Measurements from ENCODE around the gene C17orf113.

Gene C17orf113

GRCh38 chr17:42087042-42087701, 36.8 kb upstream of the C17orf113 start:
- Histone ChIP-seq H3K9me3 (ENCODE audit: insufficient read depth, low read length, severe bottlenecking) (no peaks in the 10 kb centered on the region), H3K27ac (ENCODE audit: low read length) (no peak overlapping the region), H3K9ac (ENCODE audit: low read depth, low read length) (no peak overlapping the region), H3K4me3 (ENCODE audit: low read depth in 1 of 2, low read length in 2 of 2) (no peak overlapping the region), H3K36me3 (ENCODE audit: insufficient read depth, low read length) (no peaks in the 10 kb centered on the region), H3K27me3 (ENCODE audit: insufficient read depth, low read length, poor library complexity) (no peaks in the 10 kb centered on the region), H3K4me1 (ENCODE audit: insufficient read depth, low read length) (no peaks in the 10 kb centered on the region), H2AFZ (ENCODE audit: low read depth, low read length) (no peak overlapping the region), H3K79me2 (ENCODE audit: insufficient read depth, low read length) (no peaks in the 10 kb centered on the region), H3K4me2 (ENCODE audit: insufficient read depth, low read length) (no peak overlapping the region), H4K20me1 (ENCODE audit: insufficient read depth, low read length) (no peaks in the 10 kb centered on the region)
- TF ChIP-seq EZH2 (IDR thresholded peaks at IDR 0.05; ENCODE audit: borderline replicate concordance, low read depth, low read length, severe bottlenecking), result no peak
- no peak for TF ChIP-seq CTCF (IDR thresholded peaks at IDR 0.05; ENCODE audit: borderline replicate concordance, extremely low read depth, low read length, poor library complexity, severe bottlenecking)
- ATAC-seq (ENCODE audit: insufficient read depth, low read depth), result no peak
- no peak for DNase-seq

- no peak for DNase-seq
- no peaks in the 10 kb centered on the region for H3K27me3 ChIP-seq (ENCODE audit: insufficient read depth, low read length, poor library complexity)
- H3K4me2 ChIP-seq (ENCODE audit: insufficient read depth, low read length), result no peak overlapping the region
- no peak for ATAC-seq (ENCODE audit: insufficient read depth, low read depth)
- H3K4me3 ChIP-seq (ENCODE audit: low read depth in 1 of 2, low read length in 2 of 2), result no peak overlapping the region
- no peak overlapping the region for H2AFZ ChIP-seq (ENCODE audit: low read depth, low read length)
- no peaks in the 10 kb centered on the region for H3K4me1 ChIP-seq (ENCODE audit: insufficient read depth, low read length)
- no peak overlapping the region for H3K27ac ChIP-seq (ENCODE audit: low read length)
- H4K20me1 ChIP-seq (ENCODE audit: insufficient read depth, low read length), result no peaks in the 10 kb centered on the region
- TF ChIP-seq EZH2 (IDR thresholded peaks at IDR 0.05; ENCODE audit: borderline replicate concordance, low read depth, low read length, severe bottlenecking) (no peak), CTCF (IDR thresholded peaks at IDR 0.05; ENCODE audit: borderline replicate concordance, extremely low read depth, low read length, poor library complexity, severe bottlenecking) (no peak)
- no peaks in the 10 kb centered on the region for H3K79me2 ChIP-seq (ENCODE audit: insufficient read depth, low read length)
- no peaks in the 10 kb centered on the region for H3K36me3 ChIP-seq (ENCODE audit: insufficient read depth, low read length)
- H3K9me3 ChIP-seq (ENCODE audit: insufficient read depth, low read length, severe bottlenecking), result no peaks in the 10 kb centered on the region
- no peak overlapping the region for H3K9ac ChIP-seq (ENCODE audit: low read depth, low read length)
These were observed 31.2 kb upstream of the C17orf113 start for GRCh38 chr17:42081516-42082129.

GRCh38 chr17:42079541-42079940, 29.1 kb upstream of the C17orf113 start:
- Histone ChIP-seq H2AFZ (ENCODE audit: low read depth, low read length) (no peak overlapping the region), H3K79me2 (ENCODE audit: insufficient read depth, low read length) (no peaks in the 10 kb centered on the region), H3K27me3 (ENCODE audit: insufficient read depth, low read length, poor library complexity) (no peaks in the 10 kb centered on the region), H3K9me3 (ENCODE audit: insufficient read depth, low read length, severe bottlenecking) (no peaks in the 10 kb centered on the region), H3K27ac (ENCODE audit: low read length) (no peak overlapping the region), H3K36me3 (ENCODE audit: insufficient read depth, low read length) (no peaks in the 10 kb centered on the region), H3K4me1 (ENCODE audit: insufficient read depth, low read length) (no peaks in the 10 kb centered on the region), H3K4me3 (ENCODE audit: low read depth in 1 of 2, low read length in 2 of 2) (no peak overlapping the region), H4K20me1 (ENCODE audit: insufficient read depth, low read length) (no peaks in the 10 kb centered on the region), H3K9ac (ENCODE audit: low read depth, low read length) (no peak overlapping the region), H3K4me2 (ENCODE audit: insufficient read depth, low read length) (no peak overlapping the region)
- DNase-seq (no peak), ATAC-seq (ENCODE audit: insufficient read depth, low read depth) (no peak)
- no peak for TF ChIP-seq CTCF (IDR thresholded peaks at IDR 0.05; ENCODE audit: borderline replicate concordance, extremely low read depth, low read length, poor library complexity, severe bottlenecking)
- no peak for TF ChIP-seq EZH2 (IDR thresholded peaks at IDR 0.05; ENCODE audit: borderline replicate concordance, low read depth, low read length, severe bottlenecking)
